Neural progenitor cell (in vitro differentiated cells): ENCODE data around the gene UGT1A10. TPM values are rescaled to one million over a fixed set of nuclear protein-coding genes. Genes with fewer than 3 reads are reported as not detected.

Source experiments
- DNase-seq: peaks from one replicate; pipeline ENCODE4 v3.0.0-alpha.2; 2016; ENCODE audit warnings: low spot score
- H2AFZ ChIP-seq: fragments of 200-600 bp; sonication (generic); replicated peaks from 2 replicates; pipeline ENCODE4 v1.6.1; 2016; ENCODE audit warnings: antibody characterized with exemption
- H3F3A ChIP-seq: fragments of 200-600 bp; sonication (generic); 2 replicates; pipeline ENCODE4 v1.6.1; 2016; ENCODE audit warnings: antibody characterized with exemption, low read depth
- H3K27ac ChIP-seq: fragments of 200-600 bp; sonication (generic); 2 replicates; pipeline ENCODE4 v1.5.1; 2016; ENCODE audit warnings: mild to moderate bottlenecking
- H3K27me3 ChIP-seq: fragments of 200-600 bp; sonication (generic); 2 replicates; pipeline ENCODE4 v1.6.1; 2016; ENCODE audit warnings: mild to moderate bottlenecking, moderate library complexity
- H3K36me3 ChIP-seq: fragments of 200-600 bp; sonication (generic); 2 replicates; pipeline ENCODE4 v1.5.1; 2016
- H3K4me1 ChIP-seq: fragments of 200-600 bp; sonication (generic); 2 replicates; pipeline ENCODE4 v1.6.1; 2016; ENCODE audit warnings: mixed run types
- H3K4me2 ChIP-seq: fragments of 200-600 bp; sonication (generic); 2 replicates; pipeline ENCODE4 v1.6.1; 2016
- H3K4me3 ChIP-seq: fragments of 200-600 bp; sonication (generic); 2 replicates; pipeline ENCODE4 v1.5.1; 2016
- H3K79me2 ChIP-seq: fragments of 200-600 bp; sonication (generic); 2 replicates; pipeline ENCODE4 v1.6.1; 2016; ENCODE audit warnings: low read depth
- H3K9ac ChIP-seq: fragments of 200-600 bp; sonication (generic); 2 replicates; pipeline ENCODE4 v1.6.1; 2016
- H3K9me3 ChIP-seq: fragments of 200-600 bp; sonication (generic); 2 replicates; pipeline ENCODE4 v1.5.1; 2016; ENCODE audit warnings: low read depth
- H4K20me1 ChIP-seq: fragments of 200-600 bp; sonication (generic); 2 replicates; pipeline ENCODE4 v1.6.1; 2016; ENCODE audit warnings: low read depth
- H3K27ac Mint-ChIP-seq: 3 replicates; pipeline ENCODE4 v1.8.0; 2021; ENCODE audit warnings: mixed read lengths
- H3K27me3 Mint-ChIP-seq: 2 replicates; pipeline ENCODE4 v1.8.0; 2022; ENCODE audit warnings: low read depth, mild to moderate bottlenecking, inconsistent platforms, moderate library complexity, mixed read lengths; ENCODE audit not compliant: insufficient read depth
- H3K36me3 Mint-ChIP-seq: 3 replicates; pipeline ENCODE4 v1.8.0; 2021; ENCODE audit warnings: mixed read lengths
- H3K4me1 Mint-ChIP-seq: 3 replicates; pipeline ENCODE4 v1.8.0; 2021; ENCODE audit warnings: mixed read lengths
- H3K4me3 Mint-ChIP-seq: 3 replicates; pipeline ENCODE4 v1.8.0; 2021; ENCODE audit warnings: mild to moderate bottlenecking, moderate library complexity, mixed read lengths
- H3K9me3 Mint-ChIP-seq: 3 replicates; pipeline ENCODE4 v1.8.0; 2020; ENCODE audit warnings: mixed read lengths
- CTCF ChIP-seq: fragments of 200-600 bp; sonication (generic); IDR thresholded peaks from 2 replicates; pipeline ENCODE4 v1.5.1; 2017; ENCODE audit warnings: antibody characterized with exemption, mild to moderate bottlenecking
- EZH2 ChIP-seq: fragments of 200-600 bp; sonication (generic); IDR thresholded peaks from 2 replicates; pipeline ENCODE4 v1.6.1; 2017; ENCODE audit warnings: antibody characterized with exemption, mild to moderate bottlenecking, moderate library complexity
- EZH2phosphoT487 ChIP-seq: fragments of 200-600 bp; sonication (generic); IDR thresholded peaks from 2 replicates; pipeline ENCODE4 v1.6.1; 2017; ENCODE audit warnings: antibody characterized with exemption
- total RNA-seq: library from RNA; depleted of rRNA; stranded (reverse); fragments of >200 nt; gene quantifications from 2 replicates; pipeline ENCODE4 v1.2.3, GENCODE V29; 2015; ENCODE audit warnings: low replicate concordance

Gene UGT1A10
- total RNA-seq, 1 donor from 2014 or later = not detected

- Mint-ChIP-seq H3K27me3 (peaks cover 6% of the 10 kb centered on the region), H3K4me3 (no peak overlapping the region), H3K4me1 (peaks cover 10% of the 10 kb centered on the region), H3K36me3 (no peaks in the 10 kb centered on the region), H3K9me3 (no peaks in the 10 kb centered on the region), H3K27ac (no peak overlapping the region)
- no peaks in the 10 kb centered on the region for H3K9me3 ChIP-seq
- H3F3A ChIP-seq = no peaks in the 10 kb centered on the region
- H3K4me1 ChIP-seq = no peaks in the 10 kb centered on the region
- H4K20me1 ChIP-seq = no peaks in the 10 kb centered on the region
- H3K36me3 ChIP-seq = no peaks in the 10 kb centered on the region
- H3K79me2 ChIP-seq = no peaks in the 10 kb centered on the region
- DNase-seq = no peak
- TF ChIP-seq EZH2phosphoT487 (no peak), EZH2 (no peak), CTCF (no peak)
- H3K27ac ChIP-seq = no peak overlapping the region
- no peak overlapping the region for H3K4me3 ChIP-seq
- no peak overlapping the region for H2AFZ ChIP-seq
- no peak overlapping the region for H3K9ac ChIP-seq
- H3K27me3 ChIP-seq = no peaks in the 10 kb centered on the region
- no peak overlapping the region for H3K4me2 ChIP-seq
Measured at GRCh38 chr2:233819884-233820773, 183.9 kb downstream of the UGT1A10 start.

DNA sequence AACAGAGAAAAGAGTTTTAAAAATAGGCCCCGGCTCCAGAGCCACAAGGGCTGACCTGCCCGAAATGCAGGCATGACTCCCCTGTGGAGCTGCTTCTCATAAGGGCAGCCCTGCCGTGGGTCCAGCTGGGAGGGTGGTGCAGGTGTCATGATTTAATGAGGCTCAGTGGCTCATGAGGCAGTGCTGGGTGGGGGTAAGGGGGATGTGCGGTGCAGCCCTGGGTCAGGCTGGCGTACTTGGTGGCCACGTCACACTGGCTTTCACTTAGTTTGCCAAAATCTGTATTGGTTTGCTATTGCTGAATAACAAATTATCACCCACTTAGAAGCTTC, 184.5 kb downstream of the UGT1A10 start:
- H3K4me3 ChIP-seq = no peak overlapping the region
- no peak overlapping the region for H2AFZ ChIP-seq
- H4K20me1 ChIP-seq = no peaks in the 10 kb centered on the region
- H3K4me1 ChIP-seq = no peaks in the 10 kb centered on the region
- no peak for TF ChIP-seq EZH2phosphoT487
- no peaks in the 10 kb centered on the region for H3F3A ChIP-seq
- peaks cover 6% of the 10 kb centered on the region for H3K27me3 Mint-ChIP-seq
- H3K4me2 ChIP-seq = no peak overlapping the region
- peaks cover 1% of the 10 kb centered on the region for H3K36me3 Mint-ChIP-seq
- peaks cover 10% of the 10 kb centered on the region for H3K4me1 Mint-ChIP-seq
- H3K27me3 ChIP-seq = no peaks in the 10 kb centered on the region
- peaks cover 3% of the 10 kb centered on the region for H3K9me3 Mint-ChIP-seq
- H3K9ac ChIP-seq = no peak overlapping the region
- H3K36me3 ChIP-seq = no peaks in the 10 kb centered on the region
- no peak overlapping the region for H3K27ac Mint-ChIP-seq
- H3K9me3 ChIP-seq = no peaks in the 10 kb centered on the region
- H3K27ac ChIP-seq = no peak overlapping the region
- no peak for DNase-seq
- H3K79me2 ChIP-seq = no peaks in the 10 kb centered on the region
- no peak overlapping the region for H3K4me3 Mint-ChIP-seq

- H3F3A ChIP-seq = no peaks in the 10 kb centered on the region
- no peak for DNase-seq
- Mint-ChIP-seq H3K9me3 (peaks cover 3% of the 10 kb centered on the region), H3K4me3 (no peak overlapping the region), H3K36me3 (peaks cover 1% of the 10 kb centered on the region), H3K4me1 (peaks cover 9% of the 10 kb centered on the region), H3K27ac (peak overlapping the region; percentile 59), H3K27me3 (peaks cover 6% of the 10 kb centered on the region)
- H3K79me2 ChIP-seq = no peaks in the 10 kb centered on the region
- H4K20me1 ChIP-seq = no peaks in the 10 kb centered on the region
- no peaks in the 10 kb centered on the region for H3K9me3 ChIP-seq
- TF ChIP-seq CTCF (no peak), EZH2 (no peak), EZH2phosphoT487 (no peak)
- H2AFZ ChIP-seq = no peak overlapping the region
- no peaks in the 10 kb centered on the region for H3K27me3 ChIP-seq
- H3K4me3 ChIP-seq = no peak overlapping the region
- no peak overlapping the region for H3K9ac ChIP-seq
- H3K4me2 ChIP-seq = no peak overlapping the region
- H3K27ac ChIP-seq = no peak overlapping the region
- no peaks in the 10 kb centered on the region for H3K36me3 ChIP-seq
- H3K4me1 ChIP-seq = no peaks in the 10 kb centered on the region
Measured at GRCh38 chr2:233821196-233821595, 184.9 kb downstream of the UGT1A10 start.

GRCh38 chr2:233821709-233822100, 185.5 kb downstream of the UGT1A10 start:
- Histone ChIP-seq H3K9me3 (no peaks in the 10 kb centered on the region), H2AFZ (no peak overlapping the region), H4K20me1 (no peaks in the 10 kb centered on the region), H3K4me3 (no peak overlapping the region), H3K27me3 (no peaks in the 10 kb centered on the region), H3F3A (no peaks in the 10 kb centered on the region), H3K36me3 (no peaks in the 10 kb centered on the region), H3K4me1 (no peaks in the 10 kb centered on the region), H3K27ac (no peak overlapping the region), H3K9ac (no peak overlapping the region), H3K79me2 (no peaks in the 10 kb centered on the region), H3K4me2 (no peak overlapping the region)
- TF ChIP-seq EZH2phosphoT487 (no peak), EZH2 (no peak), CTCF (no peak)
- peak overlapping the region; percentile 59 for H3K27ac Mint-ChIP-seq
- peaks cover 4% of the 10 kb centered on the region for H3K4me1 Mint-ChIP-seq
- H3K4me3 Mint-ChIP-seq = no peak overlapping the region
- H3K9me3 Mint-ChIP-seq = peaks cover 3% of the 10 kb centered on the region
- H3K36me3 Mint-ChIP-seq = peaks cover 1% of the 10 kb centered on the region
- peaks cover 6% of the 10 kb centered on the region for H3K27me3 Mint-ChIP-seq
- DNase-seq = no peak
